AG04450 (cell line): Measurements from ENCODE around the gene MIF. TPM values are rescaled to one million over a fixed set of nuclear protein-coding genes. Genes with fewer than 3 reads are reported as not detected.
"Not testable (repeated sequence)": the region's sequence is repeated elsewhere in the genome, so short reads cannot be mapped to it uniquely, and the experiment has no call there.

Experiments
- CTCF ChIA-PET: fragments of 300-600, 350-600 bp; formaldehyde crosslinking; extraction: SDS; loops from one replicate; lab custom pipeline; 2022; ENCODE audit warnings: antibody characterized with exemption, inconsistent platforms; lab: Charles Lee
- POLR2A ChIA-PET: fragments of 350-600 bp; formaldehyde crosslinking; extraction: SDS; loops from one replicate; lab custom pipeline; 2021; ENCODE audit warnings: antibody characterized with exemption, inconsistent platforms; lab: Yijun Ruan, JAX
- DNase-seq: peaks from one replicate; pipeline ENCODE4 v3.0.0-alpha.2; 2011; ENCODE audit warnings: low read depth, low spot score
- H3K27ac ChIP-seq: one replicate; pipeline ENCODE4 v1.5.1; 2012; ENCODE audit warnings: low read depth, low read length, control low read depth
- H3K27me3 ChIP-seq: one replicate; pipeline ENCODE4 v1.6.0; 2012; ENCODE audit warnings: low read length; ENCODE audit not compliant: control insufficient read depth, insufficient read depth
- H3K4me3 ChIP-seq: 2 replicates; pipeline ENCODE4 v1.5.1; 2011; ENCODE audit warnings: mild to moderate bottlenecking, low read depth, low read length, control low read depth
- H3K9me3 ChIP-seq: 2 replicates; pipeline ENCODE4 v1.5.1; 2012; ENCODE audit warnings: low read length; ENCODE audit not compliant: control insufficient read depth, insufficient read depth
- polyA plus RNA-seq: library from polyadenylated mRNA; depleted of rRNA; stranded (reverse); fragments of >200 nt; gene quantifications from 2 replicates; pipeline ENCODE4 v1.2.3, GENCODE V29; 2011
- TF ChIP-seq, protein P1 (sequence below): IDR thresholded peaks from 2 replicates; pipeline ENCODE4 v1.5.1; 2011; ENCODE audit warnings: low read depth, low read length, control low read depth, inconsistent platforms

The MIF gene
- polyA plus RNA-seq, 1 experiment, result 154 TPM

DNA sequence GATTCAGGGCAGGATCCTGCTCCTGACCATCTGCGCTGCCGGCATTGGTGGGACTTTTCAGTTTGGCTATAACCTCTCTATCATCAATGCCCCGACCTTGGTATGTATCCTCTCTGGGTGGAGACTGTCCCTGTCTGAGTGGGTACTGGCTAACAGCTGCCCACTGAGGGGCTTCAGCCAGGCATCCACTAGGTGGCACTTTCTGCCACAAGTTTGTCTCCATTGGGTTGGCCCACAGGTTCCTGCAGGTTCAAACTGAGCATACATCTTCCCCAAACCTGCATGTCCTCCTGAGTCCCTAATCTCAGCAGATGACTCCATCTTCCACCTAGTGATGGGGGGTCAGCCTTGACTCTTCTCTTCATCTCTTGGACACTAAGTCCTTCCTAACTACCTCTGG, 32.1 kb upstream of the MIF start:
- no peak for DNase-seq
- no peak overlapping the region for H3K4me3 ChIP-seq
- ChIA-PET CTCF (interaction anchor here (0.9 to 2.4 kb wide), 3 partner anchors 10 to 94 kb away, joined by 4 to 7 read pairs (median 4); no protein-coding TSS in a partner anchor), POLR2A (interaction anchor here (1.6 kb wide), 1 partner anchor 32 kb away, joined by 5 read pairs; the partner anchor contains the start of gene MIF)
- H3K27me3 ChIP-seq, result no peaks in the 10 kb centered on the region
- TF ChIP-seq, protein P1, sequence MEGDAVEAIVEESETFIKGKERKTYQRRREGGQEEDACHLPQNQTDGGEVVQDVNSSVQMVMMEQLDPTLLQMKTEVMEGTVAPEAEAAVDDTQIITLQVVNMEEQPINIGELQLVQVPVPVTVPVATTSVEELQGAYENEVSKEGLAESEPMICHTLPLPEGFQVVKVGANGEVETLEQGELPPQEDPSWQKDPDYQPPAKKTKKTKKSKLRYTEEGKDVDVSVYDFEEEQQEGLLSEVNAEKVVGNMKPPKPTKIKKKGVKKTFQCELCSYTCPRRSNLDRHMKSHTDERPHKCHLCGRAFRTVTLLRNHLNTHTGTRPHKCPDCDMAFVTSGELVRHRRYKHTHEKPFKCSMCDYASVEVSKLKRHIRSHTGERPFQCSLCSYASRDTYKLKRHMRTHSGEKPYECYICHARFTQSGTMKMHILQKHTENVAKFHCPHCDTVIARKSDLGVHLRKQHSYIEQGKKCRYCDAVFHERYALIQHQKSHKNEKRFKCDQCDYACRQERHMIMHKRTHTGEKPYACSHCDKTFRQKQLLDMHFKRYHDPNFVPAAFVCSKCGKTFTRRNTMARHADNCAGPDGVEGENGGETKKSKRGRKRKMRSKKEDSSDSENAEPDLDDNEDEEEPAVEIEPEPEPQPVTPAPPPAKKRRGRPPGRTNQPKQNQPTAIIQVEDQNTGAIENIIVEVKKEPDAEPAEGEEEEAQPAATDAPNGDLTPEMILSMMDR, result peak; percentile 70
- no peak overlapping the region for H3K27ac ChIP-seq
- no peaks in the 10 kb centered on the region for H3K9me3 ChIP-seq

DNA sequence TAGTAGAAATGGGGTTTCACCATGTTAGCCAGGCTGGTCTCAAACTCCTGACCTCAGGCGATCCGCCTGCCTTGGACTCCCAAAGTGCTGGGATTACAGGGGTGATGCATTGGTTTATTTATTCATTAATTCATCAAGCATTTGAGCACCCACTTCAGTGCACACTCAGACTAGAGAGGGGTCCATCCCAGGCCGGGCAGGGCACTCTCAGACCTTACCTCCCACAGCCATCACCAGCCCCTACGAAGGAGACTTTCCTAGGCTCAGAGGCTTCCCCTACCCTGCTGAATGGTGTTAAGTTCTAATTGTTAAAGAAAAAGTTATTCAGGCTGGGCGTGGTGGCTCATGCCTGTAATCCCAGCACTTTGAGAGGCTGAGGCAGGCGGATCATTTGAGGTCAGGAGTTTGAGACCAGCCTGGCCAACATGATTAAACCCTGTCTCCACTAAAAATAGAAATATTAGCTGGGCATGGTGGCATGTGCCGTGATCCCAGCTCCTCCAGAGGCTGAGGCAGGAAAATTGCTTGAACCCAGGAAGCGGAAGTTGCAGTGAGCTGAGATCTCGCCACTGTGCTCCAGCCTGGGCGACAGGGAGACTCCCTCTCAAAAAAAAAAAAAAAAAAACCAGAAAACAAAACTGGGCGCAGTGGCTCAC, 29.6 kb upstream of the MIF start:
- H3K4me3 ChIP-seq, POLR2A ChIA-PET: not testable (repeated sequence)
- CTCF ChIA-PET, result interaction anchor here (1.9 to 2.4 kb wide), 2 partner anchors 7 to 15 kb away, joined by 7 to 9 read pairs; no protein-coding TSS in a partner anchor

DNA sequence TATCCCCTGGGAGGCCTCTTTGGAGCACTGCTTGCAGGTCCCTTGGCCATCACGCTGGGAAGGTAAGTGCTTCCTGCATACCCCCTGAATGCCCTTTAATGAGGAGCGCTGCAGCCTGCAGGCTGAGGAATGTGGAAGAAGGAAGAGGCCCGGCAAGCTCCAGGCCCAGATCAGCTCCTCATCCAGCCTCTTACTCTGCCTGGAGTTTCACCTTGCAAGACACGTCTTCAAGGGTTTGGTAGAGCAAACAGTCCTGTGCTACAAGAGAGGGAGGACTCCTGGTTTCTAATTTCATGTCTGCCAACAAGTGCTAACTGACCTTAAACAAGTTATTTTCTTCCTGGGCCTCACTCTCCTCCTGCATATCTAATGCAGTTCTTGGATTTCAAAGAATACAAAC, 25.6 kb upstream of the MIF start:
- POLR2A ChIA-PET, result no interaction called here

More for the DNA sequence above, 29.6 kb upstream of the MIF start:
- not testable (repeated sequence) for H3K27ac ChIP-seq, H3K27me3 ChIP-seq, DNase-seq, H3K9me3 ChIP-seq

DNA sequence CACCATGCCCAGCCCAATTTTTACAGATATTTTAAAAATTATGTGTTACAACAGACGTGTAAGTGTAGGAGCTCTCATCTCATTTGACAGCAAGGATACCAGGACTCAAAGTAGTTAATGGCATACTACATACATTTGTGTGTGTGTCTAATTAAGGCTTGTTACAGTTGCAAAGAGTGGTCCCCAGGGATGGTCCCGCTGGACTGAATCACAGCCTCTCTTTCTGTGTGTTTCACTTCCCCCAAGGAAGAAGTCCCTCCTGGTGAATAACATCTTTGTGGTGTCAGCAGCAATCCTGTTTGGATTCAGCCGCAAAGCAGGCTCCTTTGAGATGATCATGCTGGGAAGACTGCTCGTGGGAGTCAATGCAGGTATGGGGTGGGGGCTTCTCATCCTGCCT, 19.3 kb upstream of the MIF start:
- Histone ChIP-seq H3K9me3 (no peaks in the 10 kb centered on the region; the same call in 1 of the 2 replicates), H3K27ac (no peak overlapping the region), H3K27me3 (no peaks in the 10 kb centered on the region), H3K4me3 (no peak overlapping the region)
- CTCF ChIA-PET, result interaction anchor here (1.2 kb wide), 1 partner anchor 81 kb away, joined by 3 read pairs; no protein-coding TSS in a partner anchor
- POLR2A ChIA-PET, result interaction anchor here (1.5 kb wide), 1 partner anchor 20 kb away, joined by 3 read pairs; the partner anchor contains the start of gene MIF
- DNase-seq, result no peak
- TF ChIP-seq, protein P1, result no peak

More for the DNA sequence above, 25.6 kb upstream of the MIF start:
- CTCF ChIA-PET, result no interaction called here
- Histone ChIP-seq H3K27ac (no peak overlapping the region), H3K4me3 (no peak overlapping the region), H3K9me3 (no peaks in the 10 kb centered on the region), H3K27me3 (no peaks in the 10 kb centered on the region)
- TF ChIP-seq, protein P1, result no peak
- no peak for DNase-seq

DNA sequence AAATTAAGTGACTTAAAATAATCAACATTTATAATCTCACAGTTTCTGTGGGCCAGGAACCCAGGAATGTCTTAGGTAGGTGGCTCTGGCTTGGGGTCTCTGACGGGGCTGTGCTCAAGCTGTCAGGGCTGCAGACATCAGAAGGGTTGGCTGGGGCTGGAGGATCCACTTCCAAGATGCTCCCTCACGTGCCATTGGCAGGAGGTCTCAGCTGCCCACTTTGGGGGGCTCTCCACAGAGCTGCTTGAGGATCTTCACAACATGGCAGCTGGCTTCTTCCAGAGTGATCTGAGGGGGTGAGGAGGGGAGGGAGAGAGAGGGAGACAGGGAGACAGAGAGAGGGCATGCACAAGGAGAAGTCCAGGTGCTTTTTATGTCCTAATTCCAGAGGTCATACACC, 18.4 kb upstream of the MIF start:
- POLR2A ChIA-PET, result interaction anchor here (1.5 kb wide), 1 partner anchor 19 kb away, joined by 3 read pairs; the partner anchor contains the start of gene MIF
- TF ChIP-seq, protein P1, result no peak

More for the DNA sequence above, 18.4 kb upstream of the MIF start:
- no peaks in the 10 kb centered on the region; the same call in 1 of the 2 replicates for H3K9me3 ChIP-seq
- H3K4me3 ChIP-seq, result no peak overlapping the region
- no peak for DNase-seq
- CTCF ChIA-PET, result no interaction called here
- no peaks in the 10 kb centered on the region for H3K27me3 ChIP-seq
- H3K27ac ChIP-seq, result no peak overlapping the region
